Effector memory CD8-positive, alpha-beta T cell (primary cell): ENCODE data around the gene PPM1K.

Experiments used
- ATAC-seq: fragments of 150-1000 bp; cut with Tn5 transposase; replicated peaks from 2 replicates; pipeline ENCODE4 v1.10.0; 2021; ENCODE audit warnings: mild to moderate bottlenecking, moderate library complexity
- DNase-seq, 3 experiments: peaks; one replicate each; pipeline ENCODE4 v3.0.0; 2021
- H3K27ac Mint-ChIP-seq, 2 donors: one replicate each; pipeline ENCODE4 v1.8.0; 2022; ENCODE audit warnings: mild to moderate bottlenecking in 2 of 2, mixed read lengths in 2 of 2, moderate library complexity in 2 of 2
- H3K27me3 Mint-ChIP-seq, 2 donors: one replicate each; pipeline ENCODE4 v1.8.0; 2022; ENCODE audit warnings: mixed read lengths in 2 of 2
- H3K36me3 Mint-ChIP-seq: one replicate; pipeline ENCODE4 v1.8.0; 2022; ENCODE audit warnings: mild to moderate bottlenecking, moderate library complexity, mixed read lengths; ENCODE audit not compliant: insufficient read depth
- H3K4me1 Mint-ChIP-seq, 2 donors: one replicate each; pipeline ENCODE4 v1.8.0; 2022; ENCODE audit warnings: low read depth in 2 of 2, mixed read lengths in 2 of 2
- H3K4me3 Mint-ChIP-seq, 2 donors: one replicate each; pipeline ENCODE4 v1.8.0; 2022; ENCODE audit warnings: mild to moderate bottlenecking in 2 of 2, mixed read lengths in 2 of 2, moderate library complexity in 2 of 2
- H3K9me3 Mint-ChIP-seq, 2 donors: one replicate each; pipeline ENCODE4 v1.8.0; 2022; ENCODE audit warnings: mixed read lengths in 2 of 2

The PPM1K gene

DNA sequence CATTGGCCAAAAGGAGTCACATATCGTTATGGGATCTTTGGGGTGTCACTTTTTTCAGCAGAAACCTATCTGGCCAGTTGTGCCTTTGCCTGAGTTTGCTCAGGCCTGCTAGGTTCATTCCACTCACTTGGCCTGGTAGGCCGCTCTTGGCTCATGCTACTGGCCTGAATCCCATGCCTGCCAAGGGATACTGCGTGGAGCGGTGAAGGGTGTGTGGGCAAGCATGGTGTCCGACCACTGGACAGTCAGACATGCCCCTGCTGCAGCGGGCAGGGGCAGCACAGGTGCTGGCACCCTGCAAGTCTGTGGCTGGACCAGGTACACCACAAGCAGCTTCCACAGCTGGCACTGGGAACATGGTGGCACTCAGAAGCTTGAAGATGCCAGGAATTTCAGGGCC, 11.3 kb upstream of the PPM1K start:
- DNase-seq (no peak), ATAC-seq (no peak)
- peaks cover 3% of the 10 kb centered on the region for H3K36me3 Mint-ChIP-seq
- H3K27ac Mint-ChIP-seq: no peak overlapping the region
- H3K4me3 Mint-ChIP-seq: no peak overlapping the region
- H3K27me3 Mint-ChIP-seq: no peaks in the 10 kb centered on the region
- H3K9me3 Mint-ChIP-seq: no peaks in the 10 kb centered on the region
- H3K4me1 Mint-ChIP-seq: no peaks in the 10 kb centered on the region

- Mint-ChIP-seq H3K9me3 (no peaks in the 10 kb centered on the region), H3K27me3 (no peaks in the 10 kb centered on the region), H3K36me3 (peaks cover 3% of the 10 kb centered on the region), H3K4me1 (no peaks in the 10 kb centered on the region), H3K27ac (no peak overlapping the region), H3K4me3 (no peak overlapping the region)
- DNase-seq (no peak), ATAC-seq (no peak)
These were observed 6.6 kb upstream of the PPM1K start for GRCh38 chr4:88291003-88291402.

DNA sequence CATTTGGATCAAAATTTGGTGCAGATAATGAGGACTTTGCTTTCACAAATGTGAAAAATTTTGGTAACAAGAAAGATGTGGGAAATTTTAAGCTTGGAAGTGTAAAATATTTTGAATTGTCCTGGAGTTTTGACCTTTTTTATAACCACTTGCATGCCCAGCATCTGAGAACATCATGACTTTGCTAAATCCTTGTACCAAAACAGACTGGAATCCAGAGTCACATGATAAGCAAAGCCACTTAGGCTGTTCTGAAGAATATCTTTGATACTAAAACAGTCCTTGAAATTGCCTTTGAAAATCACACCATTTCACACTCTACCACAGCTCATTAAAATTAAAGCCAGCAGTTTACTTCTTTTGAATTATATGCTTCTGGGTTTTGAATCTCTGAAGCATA, 2.5 kb upstream of the PPM1K start:
- DNase-seq: no peak
- Mint-ChIP-seq H3K27me3 (no peaks in the 10 kb centered on the region), H3K27ac (no peak overlapping the region), H3K4me3 (no peak overlapping the region), H3K9me3 (no peaks in the 10 kb centered on the region), H3K4me1 (peaks cover 19 to 28% of the 10 kb centered on the region in 2 donors), H3K36me3 (peaks cover 25% of the 10 kb centered on the region)
- no peak for ATAC-seq

DNA sequence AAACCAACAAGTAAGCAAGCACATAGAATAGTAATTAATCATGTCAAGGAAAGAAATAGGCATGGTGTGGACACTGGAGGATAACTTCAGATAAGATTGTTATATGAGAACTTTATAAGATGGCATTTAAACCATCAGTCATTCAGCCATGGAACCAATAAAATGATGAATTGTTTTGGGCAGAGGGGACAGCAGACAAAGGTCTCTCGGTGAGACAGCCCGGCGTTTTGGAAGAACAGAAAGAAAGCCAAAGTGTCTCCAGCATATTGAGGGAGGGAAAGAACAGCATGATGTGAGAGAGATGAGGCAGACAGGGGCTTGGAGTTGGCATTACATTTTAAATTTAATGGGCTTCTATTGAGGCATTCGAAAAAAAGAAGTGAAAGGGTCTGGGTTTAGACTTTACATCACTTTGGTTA, 883 bp upstream of the PPM1K start:
- Mint-ChIP-seq H3K27me3 (no peaks in the 10 kb centered on the region), H3K4me3 (peak overlapping the region; percentile 92 to 98), H3K36me3 (peaks cover 25% of the 10 kb centered on the region), H3K9me3 (no peaks in the 10 kb centered on the region), H3K4me1 (peaks cover 29 to 37% of the 10 kb centered on the region in 2 donors), H3K27ac (peak overlapping the region; percentile 100)
- ATAC-seq (no peak), DNase-seq (no peak)

- H3K27me3 Mint-ChIP-seq: no peaks in the 10 kb centered on the region
- ATAC-seq: peak; percentile 48
- H3K4me1 Mint-ChIP-seq: peaks cover 33 to 45% of the 10 kb centered on the region in 2 donors
- DNase-seq: peak; percentile 69 to 76 (median 70)
- H3K36me3 Mint-ChIP-seq: peaks cover 25% of the 10 kb centered on the region
- peak overlapping the region; percentile 100 for H3K27ac Mint-ChIP-seq
- no peaks in the 10 kb centered on the region for H3K9me3 Mint-ChIP-seq
- peak overlapping the region; percentile 92 to 98 for H3K4me3 Mint-ChIP-seq
These were observed 511 bp downstream of the PPM1K start for GRCh38 chr4:88283661-88284438.

- peak overlapping the region; percentile 34 to 50 for H3K4me3 Mint-ChIP-seq
- peak overlapping the region; percentile 64 to 84 for H3K27ac Mint-ChIP-seq
- H3K4me1 Mint-ChIP-seq: peaks cover 41 to 67% of the 10 kb centered on the region in 2 donors
- no peak for ATAC-seq
- DNase-seq: no peak
- no peaks in the 10 kb centered on the region for H3K27me3 Mint-ChIP-seq
- H3K36me3 Mint-ChIP-seq: peaks cover 40% of the 10 kb centered on the region
- no peaks in the 10 kb centered on the region for H3K9me3 Mint-ChIP-seq
These were observed 4.0 kb downstream of the PPM1K start for GRCh38 chr4:88280228-88280795.

DNA sequence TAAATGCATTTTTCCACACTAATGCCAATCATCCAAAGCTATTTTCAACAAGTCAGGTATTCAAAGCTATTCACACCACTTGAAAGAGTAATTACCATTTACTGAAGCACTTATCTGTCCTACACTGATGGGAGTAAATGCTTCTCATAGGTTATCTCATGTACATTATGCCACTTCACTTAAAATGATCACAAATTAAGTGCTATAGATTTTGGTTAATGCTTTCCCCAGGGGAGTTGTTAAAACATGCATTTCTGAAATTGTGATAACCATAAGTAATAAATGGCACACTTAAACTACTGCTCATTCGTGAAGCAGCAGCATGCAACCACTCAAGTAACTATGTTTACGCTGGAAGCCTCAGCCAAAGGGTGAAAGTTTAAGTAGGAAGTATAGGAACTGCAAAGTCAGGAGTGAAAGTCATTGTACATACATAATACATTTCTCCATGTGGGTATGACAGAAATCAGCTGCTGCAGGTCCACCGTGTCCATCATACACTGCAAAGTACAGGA, 6.6 kb downstream of the PPM1K start:
- peaks cover 29% of the 10 kb centered on the region for H3K36me3 Mint-ChIP-seq
- DNase-seq (no peak), ATAC-seq (no peak)
- H3K27ac Mint-ChIP-seq: no peak overlapping the region
- no peaks in the 10 kb centered on the region for H3K27me3 Mint-ChIP-seq
- peaks cover 31 to 48% of the 10 kb centered on the region in 2 donors for H3K4me1 Mint-ChIP-seq
- no peak overlapping the region for H3K4me3 Mint-ChIP-seq
- no peaks in the 10 kb centered on the region for H3K9me3 Mint-ChIP-seq

GRCh38 chr4:88276952-88277710, 7.2 kb downstream of the PPM1K start:
- Mint-ChIP-seq H3K4me1 (peaks cover 27 to 46% of the 10 kb centered on the region in 2 donors), H3K27ac (no peak overlapping the region), H3K9me3 (no peaks in the 10 kb centered on the region), H3K27me3 (no peaks in the 10 kb centered on the region), H3K4me3 (no peak overlapping the region), H3K36me3 (peaks cover 28% of the 10 kb centered on the region)
- no peak for ATAC-seq
- DNase-seq: no peak

GRCh38 chr4:88275949-88276515, 8.3 kb downstream of the PPM1K start:
- H3K4me3 Mint-ChIP-seq: no peak overlapping the region
- ATAC-seq (no peak), DNase-seq (no peak)
- no peaks in the 10 kb centered on the region for H3K9me3 Mint-ChIP-seq
- no peaks in the 10 kb centered on the region for H3K27me3 Mint-ChIP-seq
- no peak overlapping the region for H3K27ac Mint-ChIP-seq
- peaks cover 28% of the 10 kb centered on the region for H3K36me3 Mint-ChIP-seq
- peaks cover 24 to 49% of the 10 kb centered on the region in 2 donors for H3K4me1 Mint-ChIP-seq

DNA sequence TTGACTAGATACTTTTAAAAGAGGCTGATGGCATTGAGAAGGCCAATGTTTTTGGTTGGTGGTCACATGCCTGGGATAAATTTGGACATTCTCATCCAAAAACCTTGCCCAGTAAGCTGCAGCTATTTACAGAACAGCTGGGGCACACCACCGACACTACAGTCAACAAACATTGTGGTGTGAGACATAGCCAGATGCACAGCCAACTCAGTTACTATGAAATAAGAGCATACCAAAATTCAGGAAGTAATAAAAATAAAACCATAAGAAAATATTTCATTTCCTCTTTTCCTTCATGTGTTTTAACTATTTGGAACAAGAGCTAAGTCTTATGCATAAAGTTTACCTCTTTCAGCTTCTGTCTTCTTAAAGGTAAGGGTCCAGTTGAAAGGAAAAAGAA, 8.8 kb downstream of the PPM1K start:
- H3K4me1 Mint-ChIP-seq: peaks cover 22 to 46% of the 10 kb centered on the region in 2 donors

DNA sequence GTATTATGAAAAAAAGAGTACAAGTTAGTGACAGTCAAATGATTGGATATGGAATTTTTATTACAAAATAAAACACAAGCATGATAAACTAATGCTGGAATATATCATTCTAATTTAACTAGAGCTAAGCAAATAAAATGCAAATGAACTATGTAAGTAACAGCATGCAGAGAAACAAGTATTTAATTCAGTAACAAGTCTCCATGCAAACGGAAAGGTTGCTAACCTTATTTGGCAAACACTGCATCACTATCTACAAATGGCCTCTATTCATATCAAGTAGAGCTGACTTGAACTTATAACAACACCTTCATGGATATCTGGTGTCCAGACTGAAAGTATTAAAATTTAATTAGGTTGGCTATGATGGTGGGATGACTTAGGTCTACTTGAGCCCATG, 15.4 kb downstream of the PPM1K start:
- ATAC-seq (no peak), DNase-seq (no peak)
- no peaks in the 10 kb centered on the region for H3K27me3 Mint-ChIP-seq
- peaks cover 4 to 17% of the 10 kb centered on the region in 2 donors for H3K4me1 Mint-ChIP-seq
- no peak overlapping the region for H3K27ac Mint-ChIP-seq
- no peaks in the 10 kb centered on the region for H3K9me3 Mint-ChIP-seq
- H3K36me3 Mint-ChIP-seq: peaks cover 26% of the 10 kb centered on the region
- no peak overlapping the region for H3K4me3 Mint-ChIP-seq

More for the DNA sequence above, 8.8 kb downstream of the PPM1K start:
- H3K27me3 Mint-ChIP-seq: no peaks in the 10 kb centered on the region
- ATAC-seq (no peak), DNase-seq (no peak)
- H3K4me3 Mint-ChIP-seq: no peak overlapping the region
- H3K9me3 Mint-ChIP-seq: no peaks in the 10 kb centered on the region
- H3K27ac Mint-ChIP-seq: no peak overlapping the region
- peaks cover 28% of the 10 kb centered on the region for H3K36me3 Mint-ChIP-seq

DNA sequence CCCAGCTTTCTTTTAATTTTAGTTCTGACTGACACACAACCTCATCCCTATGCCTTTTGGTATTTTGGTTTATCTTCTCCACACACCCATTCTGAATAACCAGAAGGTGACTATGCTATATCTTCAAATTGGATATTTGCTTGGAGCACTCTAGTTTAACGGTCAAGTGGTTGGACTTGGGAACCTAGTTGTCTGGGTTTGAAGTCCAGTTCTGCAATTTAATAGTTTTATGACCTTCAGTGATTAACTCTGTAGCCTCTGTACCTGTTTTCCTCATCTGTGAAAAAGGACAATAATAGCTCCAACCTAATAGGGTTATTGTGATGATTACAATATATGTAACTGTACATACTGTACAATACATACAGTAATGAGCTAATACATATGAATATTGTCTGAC, 20.0 kb downstream of the PPM1K start:
- ATAC-seq (no peak), DNase-seq (no peak)
- peaks cover 1 to 2% of the 10 kb centered on the region in 2 donors for H3K4me1 Mint-ChIP-seq
- no peaks in the 10 kb centered on the region for H3K27me3 Mint-ChIP-seq
- no peaks in the 10 kb centered on the region for H3K9me3 Mint-ChIP-seq
- H3K27ac Mint-ChIP-seq: no peak overlapping the region
- H3K36me3 Mint-ChIP-seq: peaks cover 45% of the 10 kb centered on the region
- no peak overlapping the region for H3K4me3 Mint-ChIP-seq

GRCh38 chr4:88257726-88258125, 26.6 kb downstream of the PPM1K start:
- Mint-ChIP-seq H3K4me1 (no peaks in the 10 kb centered on the region), H3K9me3 (no peaks in the 10 kb centered on the region), H3K4me3 (no peak overlapping the region), H3K27ac (no peak overlapping the region), H3K36me3 (peaks cover 27% of the 10 kb centered on the region), H3K27me3 (no peaks in the 10 kb centered on the region)
- ATAC-seq (no peak), DNase-seq (no peak)
